Measurements from ENCODE around the gene RNASEH1.
"Not testable (repeated sequence)": the region's sequence is repeated elsewhere in the genome, so short reads cannot be mapped to it uniquely, and the experiment has no call there.

The RNASEH1 gene

DNA sequence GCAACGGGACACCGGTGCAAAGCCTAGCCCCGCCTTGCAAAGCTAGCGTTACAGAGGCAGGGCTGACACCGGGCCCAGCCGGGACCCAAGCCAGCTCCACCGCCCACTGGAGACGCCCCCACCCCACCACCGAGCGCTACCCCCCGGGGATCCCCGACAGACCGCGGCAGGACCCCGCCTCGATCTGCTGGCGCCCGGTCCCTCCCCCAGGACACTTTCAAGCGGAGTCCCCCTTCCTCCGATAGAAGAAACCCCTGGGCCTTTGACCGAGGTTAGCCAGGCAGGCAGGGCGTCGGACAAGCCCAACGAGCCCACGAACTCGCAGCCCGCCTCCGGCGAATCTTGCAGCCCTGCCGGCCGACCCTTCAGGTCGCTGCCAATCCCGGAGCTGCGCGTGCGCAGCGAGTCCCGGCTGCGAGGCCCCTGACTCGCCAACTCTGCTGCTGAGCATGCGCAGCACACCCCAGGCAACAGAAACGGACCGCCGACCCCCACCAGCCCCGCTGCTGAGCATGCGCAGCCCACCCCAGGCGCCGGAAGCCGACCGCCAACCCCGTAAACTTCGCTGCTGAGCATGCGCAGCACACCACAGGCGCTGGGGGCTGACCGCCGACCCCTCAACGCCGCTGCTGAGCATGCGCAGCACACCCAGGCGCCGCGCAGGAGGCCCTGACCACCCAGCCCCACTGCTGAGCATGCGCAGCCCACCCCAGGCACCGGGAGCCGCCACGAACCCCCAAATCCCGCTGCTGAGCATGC, 39.5 kb downstream of the RNASEH1 start:
- peak; percentile 99 for DNase-seq

DNA sequence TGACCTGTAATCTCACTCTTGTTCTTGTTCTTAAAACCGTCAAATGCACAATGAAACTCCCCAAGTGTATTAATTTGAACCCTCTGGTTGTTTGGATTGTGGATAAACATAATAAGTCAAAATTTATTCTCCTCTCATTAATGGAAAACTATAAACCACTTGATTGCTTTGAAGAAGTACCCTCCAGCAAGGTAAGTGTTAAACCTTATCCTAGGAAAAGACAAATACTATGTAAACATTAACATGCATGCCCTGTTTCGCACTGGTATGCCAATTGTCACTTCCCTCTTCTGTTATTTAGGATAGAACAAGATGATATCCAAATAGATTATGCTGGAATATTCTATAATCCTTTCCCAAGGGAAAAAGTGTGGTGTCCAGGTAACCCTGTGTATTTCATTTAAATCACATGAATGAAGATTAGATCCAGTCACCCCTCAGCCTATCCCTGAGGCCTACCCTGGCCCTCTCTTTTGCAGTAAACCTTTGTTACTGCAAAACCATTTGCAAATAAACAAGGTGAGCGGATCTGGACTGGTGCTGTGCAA, 40.1 kb downstream of the RNASEH1 start:
- DNase-seq = no peak

DNA sequence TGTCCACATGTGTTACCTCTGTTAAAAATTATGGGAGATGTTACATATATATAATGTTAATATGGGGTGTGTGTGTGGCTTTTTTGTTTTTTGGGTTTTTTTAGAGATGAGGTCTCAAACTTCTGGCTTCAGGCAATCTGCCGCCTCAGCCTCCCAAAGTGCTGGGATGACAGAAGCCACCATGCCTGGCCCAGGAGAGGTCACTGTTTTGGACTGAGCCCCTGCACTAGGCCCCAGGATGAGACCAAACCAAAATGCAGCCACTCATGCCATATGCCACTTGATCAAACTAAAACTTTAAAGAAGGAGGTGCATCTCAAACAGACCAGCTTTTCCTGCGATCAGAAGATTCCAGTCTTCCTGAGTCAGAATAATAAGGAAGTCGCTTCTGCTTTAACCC, 41.3 kb downstream of the RNASEH1 start:
- DNase-seq = no peak

DNA sequence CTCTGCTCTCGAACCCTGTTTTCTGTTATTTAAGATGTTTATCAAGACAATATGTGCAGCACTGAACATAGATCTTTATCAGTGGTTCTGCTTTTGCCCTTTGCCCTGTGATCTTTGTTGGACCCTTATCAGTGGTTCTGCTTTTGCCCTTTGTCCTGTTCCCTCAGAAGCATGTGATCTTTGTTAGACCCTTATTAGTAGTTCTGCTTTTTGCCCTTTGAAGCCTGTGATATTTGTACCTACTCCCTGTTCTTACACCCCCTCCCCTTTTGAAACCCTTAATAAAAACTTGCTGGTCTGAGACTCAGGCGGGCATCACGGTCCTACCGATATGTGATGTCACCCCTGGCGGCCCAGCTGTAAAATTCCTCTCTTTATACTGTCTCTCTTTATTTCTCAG, 42.7 kb downstream of the RNASEH1 start:
- not testable (repeated sequence) for DNase-seq

DNA sequence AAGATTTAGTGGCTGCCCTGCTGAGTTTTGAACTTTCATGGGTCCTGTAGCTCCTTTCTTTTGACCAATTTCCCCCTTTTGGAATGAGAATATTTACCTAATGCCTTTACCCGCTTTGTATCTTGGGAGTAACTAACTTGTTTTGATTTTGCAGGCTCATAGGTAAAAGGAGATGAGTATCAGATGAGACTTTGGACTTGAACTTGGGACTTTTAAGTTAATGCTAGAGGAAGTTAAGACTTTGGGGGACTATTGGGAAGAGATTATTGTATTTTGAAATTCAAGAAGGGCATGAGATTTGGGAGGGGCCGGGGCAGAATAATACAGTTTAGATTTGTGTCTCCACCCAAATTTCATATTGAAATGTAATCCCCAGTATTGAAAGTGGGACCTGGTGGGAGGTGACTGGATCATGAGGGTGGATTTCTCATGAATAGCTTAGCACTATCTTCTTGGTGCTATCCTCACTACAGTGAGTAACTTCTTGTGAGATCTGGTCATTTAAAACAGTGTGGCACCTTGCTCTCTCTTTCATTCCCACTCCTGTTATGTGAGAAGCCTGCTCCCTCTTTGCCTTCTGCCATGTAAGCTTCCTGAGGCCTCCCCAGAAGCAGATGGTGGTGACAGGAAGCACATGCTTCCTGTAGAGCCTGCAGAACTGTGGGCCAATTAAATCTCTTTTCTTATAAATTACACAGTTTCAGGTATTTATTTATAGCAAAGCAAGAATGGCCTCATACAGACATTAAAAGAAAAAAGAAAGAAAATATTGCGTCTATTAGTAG, 44.9 kb downstream of the RNASEH1 start:
- no peak for DNase-seq

DNA sequence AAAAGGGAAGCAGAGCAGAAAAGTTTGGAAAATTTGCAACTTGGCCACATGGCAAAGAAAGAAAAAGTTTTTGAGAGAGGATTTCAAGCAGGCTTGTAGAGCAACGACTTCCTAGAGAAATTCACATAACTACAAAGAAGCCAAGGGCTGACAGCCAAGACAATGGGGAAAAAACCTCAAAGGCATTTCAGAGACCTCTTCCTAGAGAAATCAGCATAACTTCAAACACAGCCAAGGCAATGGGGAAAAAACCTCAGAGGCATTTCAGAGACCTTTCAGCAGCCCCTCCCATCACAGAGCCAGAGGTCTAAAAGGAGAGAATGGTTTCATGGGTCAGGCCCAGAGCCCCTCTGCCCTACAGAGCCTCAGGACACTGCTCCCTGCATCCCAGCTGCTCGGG, 46.0 kb downstream of the RNASEH1 start:
- no peak for DNase-seq

DNA sequence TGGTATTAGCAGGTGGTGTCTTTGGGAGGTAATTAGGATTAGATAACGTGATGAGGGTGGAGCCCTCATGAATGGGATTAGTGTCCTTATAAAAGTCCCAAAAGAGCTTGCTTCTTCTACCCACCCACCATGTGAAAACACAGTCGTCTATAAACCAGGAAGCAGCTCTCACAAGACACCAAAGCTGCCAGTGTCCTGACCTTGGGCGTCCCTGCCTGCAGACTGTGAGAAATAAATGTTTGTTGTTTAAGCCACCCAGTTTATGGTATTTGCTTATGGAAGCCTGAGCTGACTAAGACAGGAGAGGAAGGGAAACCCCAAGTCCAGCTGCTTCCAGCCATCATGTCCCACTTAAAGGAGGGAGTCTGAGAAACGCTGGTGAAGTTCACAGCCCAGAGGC, 52.4 kb downstream of the RNASEH1 start:
- no peak for DNase-seq

DNA sequence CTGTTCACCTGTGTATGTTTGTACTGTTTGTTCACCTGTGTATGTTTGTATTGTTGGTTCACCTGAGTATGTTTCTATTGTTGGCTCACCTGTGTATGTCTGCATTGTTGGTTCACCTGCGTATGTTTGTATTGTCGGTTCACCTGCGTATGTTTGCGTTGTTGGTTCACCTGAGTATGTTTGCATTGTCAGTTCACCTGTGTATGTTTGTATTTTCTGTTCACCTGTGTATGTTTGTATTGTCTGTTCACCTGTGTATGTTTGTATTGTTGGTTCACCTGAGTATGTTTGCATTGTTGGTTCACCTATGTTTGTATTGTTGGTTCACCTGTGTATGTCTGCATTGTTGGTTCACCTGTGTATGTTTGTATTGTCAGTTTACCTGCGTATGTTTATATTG, 53.4 kb downstream of the RNASEH1 start:
- DNase-seq = peak; percentile 84

DNA sequence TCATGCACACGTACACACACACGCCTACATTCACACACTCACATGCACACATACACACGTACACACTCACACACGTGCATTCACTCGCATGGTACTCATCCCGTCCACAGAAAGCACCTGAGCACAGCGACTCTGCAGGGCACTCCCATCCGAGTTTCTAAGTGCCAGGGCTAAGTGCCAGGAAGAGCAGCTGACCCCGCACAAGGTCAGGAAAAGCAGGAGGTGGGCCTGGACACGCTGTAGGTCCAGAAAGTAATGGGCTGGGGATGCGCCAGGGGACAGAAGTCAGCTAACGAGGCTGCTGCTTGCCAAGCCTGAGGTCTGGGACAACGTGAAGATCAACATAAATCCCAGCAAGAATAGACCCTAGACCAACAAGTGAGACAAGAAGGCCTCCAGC, 54.6 kb downstream of the RNASEH1 start:
- no peak for DNase-seq

DNA sequence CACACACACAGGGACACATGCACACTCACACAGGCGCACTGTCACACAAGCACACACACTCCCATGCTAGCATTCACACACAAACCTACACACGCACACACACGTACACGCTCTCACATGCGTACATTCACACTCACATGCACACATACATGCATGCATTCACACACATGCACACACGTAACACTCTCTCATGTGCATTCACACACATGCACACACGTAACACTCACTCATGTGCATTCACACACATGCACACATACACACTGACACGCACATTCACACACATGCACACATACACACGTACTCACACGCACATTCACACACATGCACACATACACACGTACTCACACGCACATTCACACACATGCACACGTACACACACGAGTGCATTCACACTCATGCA, 55.1 kb downstream of the RNASEH1 start:
- DNase-seq = no peak

DNA sequence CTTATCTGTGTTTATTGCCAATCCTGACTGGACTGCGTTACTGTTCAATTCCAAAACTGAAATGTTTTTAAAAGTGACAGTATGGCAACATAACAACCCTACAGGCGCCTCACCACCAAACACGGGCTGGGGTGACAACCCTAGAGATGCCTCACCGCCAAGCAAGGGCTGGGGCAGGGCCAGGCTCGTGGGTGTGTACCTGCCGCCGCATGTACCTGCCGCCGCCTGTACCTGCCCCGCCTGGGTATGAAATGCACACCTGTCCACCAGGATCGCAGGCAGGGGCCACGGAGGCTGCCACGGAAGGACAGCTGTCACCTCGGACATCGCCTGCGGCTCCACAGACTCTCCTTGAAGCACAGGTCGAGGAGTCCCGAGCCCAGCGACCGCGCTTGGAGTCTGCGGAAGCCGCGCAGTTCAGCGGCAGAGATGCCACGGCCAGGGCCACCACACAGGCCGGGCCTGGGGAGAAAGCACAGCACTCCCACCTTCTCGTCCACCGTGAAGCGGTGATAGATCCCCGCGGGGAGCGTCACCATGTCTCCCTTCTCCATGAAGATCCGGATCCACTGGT, 57.7 kb downstream of the RNASEH1 start:
- no peak for DNase-seq

DNA sequence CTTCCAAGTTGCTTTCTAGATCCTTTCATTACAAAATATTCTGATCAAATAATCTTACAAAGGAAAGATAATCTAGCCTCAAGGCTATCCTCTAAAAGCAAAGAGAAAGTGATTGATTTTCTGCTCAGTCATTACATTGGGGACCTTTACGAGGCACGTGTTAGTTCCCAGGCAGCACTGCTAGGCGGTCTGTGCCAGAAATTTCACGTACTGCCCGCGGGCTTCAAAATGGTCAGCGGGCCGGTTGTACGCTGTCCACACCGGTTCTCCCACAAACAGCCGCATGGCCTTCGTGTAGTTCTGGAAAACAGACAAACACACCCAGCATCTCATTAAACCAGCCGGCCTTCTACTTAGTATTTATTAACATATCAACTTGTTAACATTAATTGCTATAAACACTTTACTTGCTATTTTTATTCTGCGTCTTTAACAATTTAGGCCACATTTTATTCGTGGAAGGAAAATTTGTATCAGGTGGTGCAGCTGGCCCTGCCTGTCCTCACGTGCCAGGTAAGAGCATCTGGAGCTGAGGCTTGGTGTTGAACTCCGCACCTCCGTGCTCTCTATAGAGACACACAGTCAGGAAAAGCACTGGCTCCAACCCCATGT, 59.2 kb downstream of the RNASEH1 start:
- DNase-seq = no peak

DNA sequence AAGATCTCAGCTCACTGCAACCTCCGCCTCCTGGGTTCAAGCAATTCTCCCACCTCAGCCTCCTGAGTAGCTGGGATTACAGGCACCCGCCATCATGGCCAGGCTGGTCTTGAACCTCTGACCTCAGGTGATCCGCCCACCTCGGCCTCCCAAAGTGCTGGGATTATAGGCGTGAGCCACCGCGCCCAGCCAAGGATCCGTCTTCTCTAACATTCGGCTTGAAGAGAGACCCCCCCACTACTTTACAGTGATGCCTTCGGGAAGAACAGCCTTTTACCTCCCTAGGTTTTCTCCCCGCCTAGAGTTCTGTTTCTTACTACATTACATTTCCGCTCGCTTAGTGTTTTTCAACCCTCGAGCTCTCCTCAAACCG, 61.4 kb downstream of the RNASEH1 start:
- DNase-seq = not testable (repeated sequence)
